ENCODE data around the gene LRIG1.

LRIG1 gene

DNA sequence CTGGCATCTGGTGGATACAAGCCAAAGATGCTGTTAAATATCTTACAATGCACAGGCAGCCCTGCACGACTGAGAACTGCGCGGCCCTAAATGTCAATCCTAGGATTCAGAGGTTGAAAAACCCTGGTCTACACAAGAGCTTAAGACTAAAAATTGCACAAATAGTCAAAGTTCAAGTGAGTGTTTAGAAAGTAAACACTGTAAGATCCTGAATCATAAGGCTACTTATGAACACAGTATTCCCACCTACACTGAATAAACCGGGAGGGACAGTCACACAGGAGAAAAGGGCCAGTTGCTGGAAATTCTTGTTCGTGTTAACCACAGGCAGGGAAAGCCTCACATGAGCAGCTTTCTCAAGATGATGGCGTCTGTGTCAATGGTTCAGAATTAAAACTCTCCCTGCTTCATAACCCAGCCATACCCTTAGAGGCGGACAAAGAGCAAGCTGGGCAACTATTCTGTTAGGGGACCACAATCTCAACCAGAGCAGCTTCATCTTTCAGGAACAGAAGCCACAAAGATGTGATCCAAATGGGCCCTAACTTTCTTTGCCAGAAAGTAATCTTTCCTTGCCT, 37.7 kb downstream of the LRIG1 start:
- no peak for DNase-seq (ENCODE audit: extremely low read depth, insufficient read length)
- TF ChIP-seq, protein P1, sequence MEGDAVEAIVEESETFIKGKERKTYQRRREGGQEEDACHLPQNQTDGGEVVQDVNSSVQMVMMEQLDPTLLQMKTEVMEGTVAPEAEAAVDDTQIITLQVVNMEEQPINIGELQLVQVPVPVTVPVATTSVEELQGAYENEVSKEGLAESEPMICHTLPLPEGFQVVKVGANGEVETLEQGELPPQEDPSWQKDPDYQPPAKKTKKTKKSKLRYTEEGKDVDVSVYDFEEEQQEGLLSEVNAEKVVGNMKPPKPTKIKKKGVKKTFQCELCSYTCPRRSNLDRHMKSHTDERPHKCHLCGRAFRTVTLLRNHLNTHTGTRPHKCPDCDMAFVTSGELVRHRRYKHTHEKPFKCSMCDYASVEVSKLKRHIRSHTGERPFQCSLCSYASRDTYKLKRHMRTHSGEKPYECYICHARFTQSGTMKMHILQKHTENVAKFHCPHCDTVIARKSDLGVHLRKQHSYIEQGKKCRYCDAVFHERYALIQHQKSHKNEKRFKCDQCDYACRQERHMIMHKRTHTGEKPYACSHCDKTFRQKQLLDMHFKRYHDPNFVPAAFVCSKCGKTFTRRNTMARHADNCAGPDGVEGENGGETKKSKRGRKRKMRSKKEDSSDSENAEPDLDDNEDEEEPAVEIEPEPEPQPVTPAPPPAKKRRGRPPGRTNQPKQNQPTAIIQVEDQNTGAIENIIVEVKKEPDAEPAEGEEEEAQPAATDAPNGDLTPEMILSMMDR (IDR thresholded peaks at IDR 0.05; ENCODE audit: insufficient read depth, low read length, poor library complexity, severe bottlenecking), result no peak
- no peak overlapping the region for H3K4me3 ChIP-seq (replicated peaks; ENCODE audit: low read depth, low read length)
- H3K27me3 ChIP-seq (replicated peaks; ENCODE audit: control insufficient read depth, insufficient read depth, low read length), result no peaks in the 10 kb centered on the region
- no peaks in the 10 kb centered on the region for H3K36me3 ChIP-seq (ENCODE audit: control insufficient read depth, insufficient read depth, low read length)

DNA sequence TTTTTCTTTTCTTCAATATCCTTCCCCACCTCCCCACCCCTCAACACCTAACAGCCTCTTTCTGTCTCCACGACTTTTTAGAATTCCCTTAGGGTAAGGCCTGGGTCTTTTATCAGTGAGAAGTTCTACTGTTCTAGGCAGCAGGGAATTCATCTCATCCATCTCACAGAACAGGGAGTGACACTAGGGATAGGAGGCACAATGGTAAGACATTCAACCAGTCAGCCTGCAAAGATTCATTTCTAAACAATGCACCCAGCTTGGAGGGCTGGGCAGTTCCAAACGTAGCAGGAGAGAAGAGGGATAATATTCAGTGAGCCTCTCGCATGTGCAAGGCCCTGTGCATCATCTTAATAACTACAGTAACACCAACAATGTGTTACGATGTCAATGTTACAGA, 43.6 kb downstream of the LRIG1 start:
- TF ChIP-seq, protein P1 (IDR thresholded peaks at IDR 0.05; ENCODE audit: insufficient read depth, low read length, poor library complexity, severe bottlenecking), result no peak
- no peak for DNase-seq (ENCODE audit: extremely low read depth, insufficient read length)
- peaks cover 2% of the 10 kb centered on the region for H3K36me3 ChIP-seq (ENCODE audit: control insufficient read depth, insufficient read depth, low read length)
- H3K4me3 ChIP-seq (replicated peaks; ENCODE audit: low read depth, low read length), result no peak overlapping the region
- no peaks in the 10 kb centered on the region for H3K27me3 ChIP-seq (replicated peaks; ENCODE audit: control insufficient read depth, insufficient read depth, low read length)

DNA sequence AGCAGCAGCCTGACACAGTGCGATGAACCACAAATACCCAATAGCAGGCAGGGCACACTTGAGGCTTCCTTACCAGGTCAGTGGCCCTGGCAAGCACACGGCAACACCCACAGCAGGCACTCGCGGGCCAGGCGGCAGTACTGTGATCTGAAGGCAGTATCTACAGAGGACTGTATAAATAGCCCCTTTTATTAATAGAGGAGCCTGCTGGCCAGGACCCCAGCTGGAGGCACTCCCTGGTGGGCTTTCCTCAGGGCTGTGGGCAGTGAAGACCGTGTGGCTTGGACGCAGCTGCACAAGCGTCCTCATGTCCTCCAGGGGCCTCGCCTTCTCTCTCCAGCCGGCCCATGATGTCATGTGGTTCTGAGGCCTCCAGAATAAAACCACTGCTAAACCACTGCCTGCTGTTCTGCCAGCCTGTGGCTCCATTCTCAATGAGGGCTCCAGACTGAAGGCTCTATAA, 44.1 kb downstream of the LRIG1 start:
- TF ChIP-seq, protein P1 (IDR thresholded peaks at IDR 0.05; ENCODE audit: insufficient read depth, low read length, poor library complexity, severe bottlenecking), result no peak
- no peaks in the 10 kb centered on the region for H3K27me3 ChIP-seq (replicated peaks; ENCODE audit: control insufficient read depth, insufficient read depth, low read length)
- H3K4me3 ChIP-seq (replicated peaks; ENCODE audit: low read depth, low read length), result no peak overlapping the region
- no peak for DNase-seq (ENCODE audit: extremely low read depth, insufficient read length)
- peaks cover 2% of the 10 kb centered on the region for H3K36me3 ChIP-seq (ENCODE audit: control insufficient read depth, insufficient read depth, low read length)

DNA sequence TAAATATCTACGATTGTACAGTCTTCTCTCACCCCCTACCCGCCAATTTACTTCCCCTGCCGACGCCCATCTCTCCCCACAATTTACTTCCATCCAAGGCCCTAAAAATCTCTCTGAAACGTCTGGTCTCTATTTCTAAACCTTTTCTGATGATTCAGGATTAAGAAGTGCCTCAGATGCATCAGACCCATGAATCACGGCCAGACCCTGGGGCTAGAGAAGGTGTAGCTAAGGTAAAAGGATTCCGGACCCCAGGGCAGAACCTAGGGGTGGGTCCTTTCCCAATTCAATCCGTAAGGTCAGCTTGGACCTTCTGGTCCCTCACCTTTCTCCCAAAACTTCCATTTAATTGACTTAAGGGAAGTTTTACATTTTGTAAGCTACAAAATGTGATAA, 46.4 kb downstream of the LRIG1 start:
- TF ChIP-seq, protein P1 (IDR thresholded peaks at IDR 0.05; ENCODE audit: insufficient read depth, low read length, poor library complexity, severe bottlenecking), result no peak
- no peak for DNase-seq (ENCODE audit: extremely low read depth, insufficient read length)
- Histone ChIP-seq H3K4me3 (replicated peaks; ENCODE audit: low read depth, low read length) (no peak overlapping the region), H3K36me3 (ENCODE audit: control insufficient read depth, insufficient read depth, low read length) (peaks cover 2% of the 10 kb centered on the region), H3K27me3 (replicated peaks; ENCODE audit: control insufficient read depth, insufficient read depth, low read length) (no peaks in the 10 kb centered on the region)

DNA sequence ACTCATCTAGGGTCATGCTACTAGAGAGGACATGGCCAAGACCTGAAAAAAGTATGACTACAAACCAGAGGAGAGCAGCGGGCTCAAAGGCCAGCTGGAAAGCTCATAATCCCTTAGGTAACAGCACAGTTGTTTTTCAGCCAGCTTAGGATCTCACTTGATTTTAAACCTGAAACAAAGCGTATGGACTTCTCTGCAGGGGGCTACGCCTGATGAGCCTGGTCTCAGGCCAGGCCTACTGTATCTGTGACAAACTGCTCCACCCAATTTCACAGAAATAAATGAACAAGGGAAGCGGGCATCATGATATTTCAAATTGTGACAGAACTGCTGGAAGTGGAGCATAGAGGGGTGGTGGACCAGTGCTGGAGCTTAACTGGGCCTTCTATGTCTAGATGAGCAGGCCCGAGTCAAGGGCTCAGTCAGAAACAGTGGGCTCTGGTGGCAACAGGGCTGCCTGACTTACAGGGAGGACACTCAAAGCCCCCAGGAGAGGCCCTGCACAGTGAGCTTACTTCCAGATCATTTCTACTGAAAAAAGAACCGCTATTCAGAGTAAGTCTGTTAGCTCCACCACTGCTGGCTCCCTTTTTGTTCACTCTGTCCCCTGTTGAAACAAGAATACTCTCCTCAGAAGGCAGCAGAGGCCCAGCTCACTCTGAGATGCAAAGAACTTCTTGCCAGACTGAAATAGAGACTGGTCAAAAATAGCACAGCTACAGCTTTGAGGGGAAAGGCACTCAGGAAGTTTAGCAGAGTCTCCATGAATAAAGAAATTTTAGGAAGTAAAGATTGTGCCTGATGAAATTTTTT, 47.0 kb downstream of the LRIG1 start:
- Histone ChIP-seq H3K36me3 (ENCODE audit: control insufficient read depth, insufficient read depth, low read length) (peaks cover 2% of the 10 kb centered on the region), H3K27me3 (replicated peaks; ENCODE audit: control insufficient read depth, insufficient read depth, low read length) (no peaks in the 10 kb centered on the region), H3K4me3 (replicated peaks; ENCODE audit: low read depth, low read length) (no peak overlapping the region)
- no peak for DNase-seq (ENCODE audit: extremely low read depth, insufficient read length)
- TF ChIP-seq, protein P1 (IDR thresholded peaks at IDR 0.05; ENCODE audit: insufficient read depth, low read length, poor library complexity, severe bottlenecking), result no peak

All from GM06990 (cell line).